22Rv1 (cell line): Measurements from ENCODE around the gene EML4.
"Not testable (repeated sequence)": the region's sequence is repeated elsewhere in the genome, so short reads cannot be mapped to it uniquely, and the experiment has no call there.

Experiments
- H3K27ac ChIP-seq: fragments of 450-650 bp; 2 replicates; pipeline ENCODE4 v1.5.1; 2017
- CTCF ChIP-seq: fragments of 450-650 bp; IDR thresholded peaks from 2 replicates; pipeline ENCODE4 v1.5.1; 2017; ENCODE audit warnings: mild to moderate bottlenecking
- ZFX ChIP-seq: fragments of 450-650 bp; IDR thresholded peaks from 2 replicates; pipeline ENCODE4 v1.6.1; 2017; ENCODE audit warnings: antibody characterized with exemption, borderline replicate concordance

The EML4 gene

GRCh38 chr2:42340938-42341636 is 171.9 kb downstream of the EML4 start:
- TF ChIP-seq CTCF = no peak
- no peak for TF ChIP-seq ZFX
- H3K27ac ChIP-seq = no peak overlapping the region

GRCh38 chr2:42342061-42342794 is 173.1 kb downstream of the EML4 start:
- H3K27ac ChIP-seq = no peak overlapping the region

GRCh38 chr2:42342795-42343241 is 173.7 kb downstream of the EML4 start:
- TF ChIP-seq ZFX = no peak
- no peak for TF ChIP-seq CTCF
- no peak overlapping the region for H3K27ac ChIP-seq

More at GRCh38 chr2:42342061-42342794, 173.1 kb downstream of the EML4 start:
- TF ChIP-seq CTCF (no peak), ZFX (no peak)

- no peak overlapping the region for H3K27ac ChIP-seq
- TF ChIP-seq ZFX (no peak), CTCF (no peak)
These were observed 176.8 kb downstream of the EML4 start for GRCh38 chr2:42345986-42346385.

GRCh38 chr2:42346856-42347255 is 177.7 kb downstream of the EML4 start:
- H3K27ac ChIP-seq = not testable (repeated sequence)

GRCh38 chr2:42347518-42347917 is 178.4 kb downstream of the EML4 start:
- not testable (repeated sequence) for H3K27ac ChIP-seq

GRCh38 chr2:42348113-42348805 is 179.1 kb downstream of the EML4 start:
- no peak for TF ChIP-seq ZFX
- no peak overlapping the region for H3K27ac ChIP-seq

- no peak overlapping the region for H3K27ac ChIP-seq
- TF ChIP-seq ZFX = no peak
- TF ChIP-seq CTCF = no peak
These were observed 181.4 kb downstream of the EML4 start for GRCh38 chr2:42350434-42351063.
